ENCODE data around the gene NPW. TPM values are rescaled to one million over a fixed set of nuclear protein-coding genes. Genes with fewer than 3 reads are reported as not detected.

The NPW gene
- 2.0 TPM in 1 of 2 replicates, not detected in the other for total RNA-seq

DNA sequence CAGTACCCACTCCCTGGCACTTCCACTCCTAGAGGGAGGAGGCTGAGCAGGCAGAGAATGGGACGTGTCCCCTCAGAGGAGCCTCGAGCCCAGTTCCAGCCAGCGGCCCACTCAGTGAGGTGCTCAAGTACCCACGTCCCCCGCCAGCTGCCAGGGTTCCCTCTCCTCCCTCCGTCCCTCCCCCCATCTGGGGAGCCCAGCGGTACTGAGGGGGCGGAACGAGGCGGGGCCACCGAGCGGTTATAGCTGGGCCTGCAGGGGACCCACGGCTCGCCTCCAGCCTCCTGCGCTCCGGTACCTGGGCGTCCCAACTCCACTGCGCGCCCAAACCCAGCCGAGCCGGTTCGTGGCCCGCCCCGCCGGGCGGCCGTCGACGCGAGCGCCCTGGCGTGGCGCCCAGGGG, at the start of gene NPW:
Gene NPW, plus strand, starts transcription at position 268 of the 403 bp plus-strand sequence.

DNA sequence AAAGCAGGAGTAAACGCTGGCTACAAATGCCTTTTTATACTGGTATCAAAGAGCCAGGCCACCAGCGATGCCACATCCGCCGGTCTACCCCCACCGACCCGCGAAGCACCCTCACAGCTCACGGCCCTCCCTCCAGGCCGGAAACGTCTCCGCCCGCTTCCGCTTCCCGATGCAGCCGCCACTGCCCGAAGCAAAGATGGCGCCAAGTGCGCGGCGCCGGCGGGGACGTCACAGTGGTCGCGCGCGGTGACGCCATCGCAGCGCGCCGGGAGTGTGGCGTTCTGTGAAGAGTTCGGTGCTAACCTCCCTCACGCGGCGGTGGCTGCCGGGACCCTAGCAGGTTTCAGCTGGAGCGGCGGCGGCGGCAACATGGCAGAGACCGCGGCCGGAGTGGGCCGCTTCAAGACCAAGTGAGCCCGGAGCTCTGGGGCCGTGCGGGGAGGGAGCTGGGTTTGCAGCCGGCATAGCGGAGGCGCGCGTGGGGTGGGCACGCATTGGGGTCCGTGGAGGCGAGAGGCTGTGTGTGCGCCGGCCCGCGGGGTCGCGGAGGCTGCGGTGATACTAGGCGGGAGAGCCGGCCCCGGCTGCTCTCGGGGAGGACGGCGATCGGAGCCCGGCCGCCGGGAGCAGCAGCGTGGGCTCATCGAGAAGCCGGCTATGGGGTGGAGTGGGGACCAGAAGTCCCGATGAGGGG, 47.6 kb upstream of the NPW start, which contains the start of gene TBL3:
Gene TBL3, plus strand, starts transcription at position 258 of the 694 bp plus-strand sequence. Its CDS starts 112 bp downstream, at position 370.

DNA sequence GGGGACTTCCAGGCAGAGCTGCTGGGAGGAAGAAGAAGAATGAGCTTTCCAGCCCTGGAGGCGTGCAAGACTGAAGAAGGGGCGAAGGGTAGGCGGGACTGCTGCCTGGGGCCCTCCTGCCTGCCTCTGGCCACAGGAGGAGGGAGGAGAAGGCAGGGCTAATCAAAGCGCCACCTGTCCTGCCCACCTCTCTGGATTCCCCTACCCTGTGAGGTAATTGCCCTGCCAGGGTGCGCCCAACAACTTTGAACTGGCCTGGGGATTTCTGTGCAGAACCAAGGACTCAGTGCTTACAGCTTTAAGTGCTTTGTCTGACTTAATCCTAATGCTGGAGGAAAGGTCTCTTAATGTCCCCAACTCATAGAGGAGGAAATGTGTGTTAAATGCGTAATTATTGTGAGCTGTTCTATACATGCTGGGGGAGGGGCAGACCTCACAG, 38.2 kb upstream of the NPW start, which contains the start of gene NOXO1:
Gene NOXO1, minus strand, starts transcription at position 72 of the 439 bp plus-strand sequence. CDS start 290 bp downstream, outside the sequence.

DNA sequence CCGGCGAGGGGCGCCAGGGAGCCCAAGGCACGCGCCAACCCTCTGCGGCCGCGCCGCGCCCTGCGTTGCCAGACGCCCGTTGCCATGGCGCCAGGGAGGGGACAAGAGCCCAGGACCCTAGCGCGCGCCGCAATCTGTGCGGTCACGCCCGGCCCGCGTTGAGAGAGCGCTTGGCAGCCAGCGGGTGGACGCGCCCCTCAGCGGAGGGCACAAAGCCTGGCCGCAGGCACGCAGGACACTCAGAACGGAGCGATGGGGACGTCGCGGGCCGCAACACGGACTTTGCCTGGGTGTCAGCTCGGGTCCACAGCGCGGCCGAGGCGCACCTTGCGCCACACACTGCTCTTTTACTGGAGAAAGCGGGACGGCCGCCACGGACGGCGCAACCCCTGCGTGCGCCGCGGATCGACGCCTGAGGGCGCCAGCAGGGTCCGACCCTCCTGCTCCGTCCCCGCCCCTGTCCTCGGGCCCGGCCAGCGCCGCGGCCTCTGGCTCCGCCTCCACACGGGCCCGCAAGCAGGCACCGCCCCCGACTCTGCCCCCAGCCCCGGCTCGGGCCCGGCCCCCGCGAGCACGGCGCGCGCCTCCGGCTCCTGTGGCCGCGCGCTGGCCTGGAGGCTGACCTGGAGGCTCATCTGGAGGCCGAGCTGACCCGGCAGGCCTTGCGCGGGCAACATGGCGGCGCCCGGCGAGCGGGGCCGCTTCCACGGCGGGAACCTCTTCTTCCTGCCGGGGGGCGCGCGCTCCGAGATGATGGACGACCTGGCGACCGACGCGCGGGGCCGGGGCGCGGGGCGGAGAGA, 35.8 kb upstream of the NPW start, which contains the start of gene GFER:
Gene GFER, plus strand, starts transcription at position 650 of the 803 bp plus-strand sequence. Its CDS starts 26 bp downstream, at position 676.

DNA sequence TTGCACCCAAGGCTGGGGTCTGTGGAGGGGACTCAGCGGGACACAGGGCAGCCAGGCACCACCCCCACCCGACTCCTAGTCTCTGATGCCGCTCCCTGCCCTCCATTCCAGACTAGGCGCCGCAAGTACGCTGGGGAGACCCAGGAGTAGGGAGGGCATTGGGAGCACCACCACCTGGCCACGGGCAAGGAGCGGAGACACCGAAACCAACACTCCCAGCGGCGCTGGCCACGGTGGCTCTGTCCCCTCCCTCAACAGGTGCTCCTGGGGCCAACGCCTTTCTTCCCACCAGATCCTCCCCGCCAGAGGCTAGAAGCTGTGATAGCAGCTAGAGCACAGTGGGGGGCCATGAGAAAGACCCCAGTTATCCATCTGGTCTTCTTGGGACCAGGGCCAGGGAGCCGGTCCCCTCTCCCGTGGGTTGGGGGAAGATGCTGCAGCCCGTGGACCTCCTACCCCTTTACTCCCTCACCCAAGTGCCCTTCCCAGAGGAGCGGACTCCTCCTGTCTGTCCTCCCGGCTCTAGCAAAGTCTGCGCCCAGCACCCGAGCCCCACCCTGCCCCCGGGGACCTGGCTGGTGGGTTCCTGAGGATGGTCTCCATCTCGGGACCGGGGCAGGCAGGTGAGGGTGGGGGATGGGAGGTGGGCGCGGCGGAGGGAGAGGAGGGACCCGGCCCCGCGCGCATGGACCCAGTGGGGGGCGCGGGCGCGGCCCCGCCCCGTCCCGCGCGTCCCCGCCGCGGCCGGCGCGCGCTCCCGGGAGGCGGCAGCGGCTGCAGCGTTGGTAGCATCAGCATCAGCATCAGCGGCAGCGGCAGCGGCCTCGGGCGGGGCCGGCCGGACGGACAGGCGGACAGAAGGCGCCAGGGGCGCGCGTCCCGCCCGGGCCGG, 30.1 kb upstream of the NPW start, which contains the start of gene SYNGR3:
Gene SYNGR3, plus strand, starts transcription at position 762 of the 892 bp plus-strand sequence. CDS start 133 bp downstream, outside the sequence.

DNA sequence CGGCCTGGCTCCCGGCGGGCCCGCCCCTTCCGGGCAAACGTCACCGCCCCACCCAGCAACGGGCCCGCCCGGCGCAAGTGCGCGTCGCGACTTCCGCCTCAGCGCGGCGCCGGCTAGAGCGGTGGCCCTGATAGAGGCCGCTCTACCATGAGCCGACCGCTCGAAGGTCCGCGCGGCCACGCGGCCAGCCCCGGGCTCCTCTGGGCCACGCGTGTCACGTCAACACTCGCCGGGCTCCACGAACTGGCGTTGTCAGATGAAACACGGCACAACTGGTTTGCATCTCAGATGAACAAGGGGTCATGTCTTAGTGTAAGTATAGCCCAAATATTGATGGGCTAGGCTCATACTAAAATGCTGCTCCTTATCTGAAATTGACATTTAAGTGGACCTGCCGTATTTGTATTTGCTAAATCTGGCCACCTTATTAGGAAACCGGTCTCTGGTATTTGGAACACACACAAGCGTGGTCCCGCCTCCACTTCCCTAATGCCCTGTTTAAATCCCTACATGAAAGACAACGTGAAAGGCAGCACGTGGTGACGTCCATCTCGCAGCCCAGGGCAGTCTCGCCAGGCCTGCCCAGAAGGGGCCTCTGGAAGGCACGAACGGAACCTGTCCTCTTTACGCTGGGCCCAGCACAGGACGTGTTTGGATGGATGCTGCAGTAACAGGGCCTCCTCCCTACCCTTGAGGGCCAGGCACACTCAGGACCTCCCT, 9.6 kb upstream of the NPW start, which contains the start of gene ZNF598:
Gene ZNF598, minus strand, starts transcription at position 31 of the 720 bp plus-strand sequence.

DNA sequence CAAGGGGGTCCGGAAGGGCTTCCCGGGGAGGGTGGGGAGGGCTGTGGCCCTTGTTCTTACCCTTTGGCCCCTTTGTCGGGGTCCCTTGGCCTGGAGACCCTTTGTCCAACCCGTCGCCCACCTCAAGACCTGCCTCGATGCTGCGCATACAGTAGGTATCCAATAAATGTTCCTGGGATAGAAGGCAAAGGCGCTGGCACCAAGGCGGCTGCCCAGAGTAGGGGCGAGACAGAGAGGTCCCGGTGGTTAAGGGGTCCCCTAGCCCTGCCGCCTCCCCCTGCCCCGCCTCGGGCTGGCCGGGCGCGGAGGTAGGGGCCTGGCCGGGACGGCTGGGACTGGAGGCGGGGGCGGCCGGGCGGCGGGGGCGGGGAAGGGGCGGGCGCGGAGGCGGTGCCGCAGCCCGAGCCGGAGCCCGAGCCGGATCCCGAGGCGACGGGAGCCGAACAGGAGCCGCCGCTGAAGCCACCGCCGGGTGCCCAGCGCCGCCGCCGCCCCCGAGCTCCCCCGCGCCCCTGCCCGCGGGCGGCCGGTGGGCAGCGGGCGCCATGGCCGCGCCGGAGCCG, 7.0 kb downstream of the NPW start, which contains the start of gene NHERF2:
Gene NHERF2, plus strand, starts transcription at position 442 of the 563 bp plus-strand sequence. Its CDS starts 104 bp downstream, at position 546.

DNA sequence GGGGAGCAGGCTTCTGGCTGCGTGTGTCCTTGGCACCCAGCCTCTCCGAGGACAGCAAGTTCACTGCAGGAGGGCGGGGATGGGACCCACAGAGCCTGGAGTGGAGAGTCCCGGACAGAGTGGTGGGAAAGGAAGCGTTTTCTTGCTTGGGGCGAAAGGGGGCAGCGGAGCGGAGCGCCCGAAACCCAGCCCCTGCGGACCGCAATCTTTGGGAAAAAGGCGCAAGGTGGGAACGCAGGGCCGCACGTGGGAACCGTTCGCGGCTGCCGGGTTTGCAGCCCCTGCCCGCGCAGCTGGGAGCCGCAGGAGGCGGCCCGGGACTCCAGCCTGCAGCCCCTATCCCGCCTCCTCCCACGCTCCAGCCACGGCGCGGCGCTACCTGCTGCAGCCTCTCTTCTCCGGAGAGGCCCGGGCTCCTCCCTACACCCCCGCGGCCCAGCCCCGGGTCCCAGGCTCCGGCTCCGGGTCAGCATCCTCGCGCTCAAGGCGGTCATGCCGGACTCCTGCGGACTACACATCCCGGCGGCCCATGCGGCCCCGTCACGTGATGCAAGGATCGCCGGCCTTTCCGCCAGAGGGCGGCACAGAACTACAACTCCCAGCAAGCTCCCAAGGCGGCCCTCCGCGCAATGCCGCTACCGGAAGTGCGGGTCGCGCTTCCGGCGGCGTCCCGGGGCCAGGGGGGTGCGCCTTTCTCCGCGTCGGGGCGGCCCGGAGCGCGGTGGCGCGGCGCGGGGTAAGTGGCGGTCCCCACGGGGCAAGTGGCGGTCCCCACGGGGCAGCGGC, 27.9 kb downstream of the NPW start, which contains the start of the genes NTHL1 and TSC2:
Gene NTHL1, minus strand, starts transcription at position 505 of the 786 bp plus-strand sequence. Its CDS starts 11 bp downstream, at position 494.
Gene TSC2, plus strand, starts transcription at position 656 of the 786 bp plus-strand sequence. CDS start 631 bp downstream, outside the sequence.

Other genes with a start within 250 kb of the NPW start
- 80.9 and 93.5 TPM in 2 replicates for gene NME3, start 248.2 kb upstream of the NPW start, total RNA-seq
- 5.5 and 8.2 TPM in 2 replicates for gene EME2, start 247.0 kb upstream of the NPW start, total RNA-seq
- gene MRPS34, start 246.7 kb upstream of the NPW start, total RNA-seq: 88.3 and 95.2 TPM in 2 replicates
- gene SPSB3, start 237.2 kb upstream of the NPW start, total RNA-seq: 40.6 and 43.5 TPM in 2 replicates
- gene NUBP2, start 236.8 kb upstream of the NPW start, total RNA-seq: 111 and 136 TPM in 2 replicates
- gene IGFALS, start 226.1 kb upstream of the NPW start, total RNA-seq: not detected in 2 replicates
- gene HAGH, start 193.0 kb upstream of the NPW start, total RNA-seq: 78.4 and 81.5 TPM in 2 replicates
- 126 and 137 TPM in 2 replicates for gene FAHD1, start 192.6 kb upstream of the NPW start, total RNA-seq
- gene MEIOB, start 147.6 kb upstream of the NPW start, total RNA-seq: under 0.01 and 0.30 TPM in 2 replicates
- not detected in 2 replicates for gene HS3ST6, start 101.4 kb upstream of the NPW start, total RNA-seq
- gene MSRB1, start 76.6 kb upstream of the NPW start, total RNA-seq: 6.5 and 8.1 TPM in 2 replicates
- not detected in 2 replicates for gene RPL3L, start 65.1 kb upstream of the NPW start, total RNA-seq
- gene NDUFB10, start 60.2 kb upstream of the NPW start, total RNA-seq: 143 and 149 TPM in 2 replicates
- gene RPS2, start 55.0 kb upstream of the NPW start, total RNA-seq: 1,321 and 2,704 TPM in 2 replicates
- gene RNF151, start 52.9 kb upstream of the NPW start, total RNA-seq: not detected in 2 replicates
- 56.5 and 105 TPM in 2 replicates for gene TBL3, start 47.7 kb upstream of the NPW start, total RNA-seq
- not detected in 2 replicates for gene NOXO1, start 38.3 kb upstream of the NPW start, total RNA-seq
- 18.7 and 20.1 TPM in 2 replicates for gene GFER, start 35.6 kb upstream of the NPW start, total RNA-seq
- gene SYNGR3, start 29.8 kb upstream of the NPW start, total RNA-seq: 4.3 and 4.9 TPM in 2 replicates
- 18.1 and 18.2 TPM in 2 replicates for gene ZNF598, start 10.0 kb upstream of the NPW start, total RNA-seq
- 21.8 and 46.0 TPM in 2 replicates for gene NHERF2, start 7.1 kb downstream of the NPW start, total RNA-seq
- 72.1 and 79.2 TPM in 2 replicates for gene NTHL1, start 28.0 kb downstream of the NPW start, total RNA-seq
- gene TSC2, start 28.2 kb downstream of the NPW start, total RNA-seq: 32.8 and 36.2 TPM in 2 replicates
- 40.4 and 45.8 TPM in 2 replicates for gene PKD1, start 116.1 kb downstream of the NPW start, total RNA-seq
- 1.6 and 1.8 TPM in 2 replicates for gene RAB26, start 128.8 kb downstream of the NPW start, total RNA-seq
- gene TRAF7, start 136.0 kb downstream of the NPW start, total RNA-seq: 79.5 and 81.9 TPM in 2 replicates
- gene CASKIN1, start 176.8 kb downstream of the NPW start, total RNA-seq: 0.32 TPM in 1 of 2 replicates, not detected in the other
- gene MLST8, start 185.7 kb downstream of the NPW start, total RNA-seq: 14.0 and 18.5 TPM in 2 replicates
- gene BRICD5, start 191.1 kb downstream of the NPW start, total RNA-seq: 3.3 and 8.1 TPM in 2 replicates
- 24.2 and 28.3 TPM in 2 replicates for gene PGP, start 195.1 kb downstream of the NPW start, total RNA-seq
- gene E4F1, start 203.8 kb downstream of the NPW start, total RNA-seq: 30.2 and 36.2 TPM in 2 replicates
- gene DNASE1L2, start 216.7 kb downstream of the NPW start, total RNA-seq: 0.97 and 1.4 TPM in 2 replicates
- gene ECI1, start 231.8 kb downstream of the NPW start, total RNA-seq: 33.8 and 45.7 TPM in 2 replicates
- 67.0 and 81.9 TPM in 2 replicates for gene RNPS1, start 248.3 kb downstream of the NPW start, total RNA-seq

Measured in epithelial cell of umbilical artery (primary cell).